ENCODE data around the gene ATAD3A.
"Not testable (repeated sequence)": the region's sequence is repeated elsewhere in the genome, so short reads cannot be mapped to it uniquely, and the experiment has no call there.

The ATAD3A gene

GRCh38 chr1:1540818-1541628 lies 29.1 kb downstream of the ATAD3A start:
- DNase-seq = no peak

DNA sequence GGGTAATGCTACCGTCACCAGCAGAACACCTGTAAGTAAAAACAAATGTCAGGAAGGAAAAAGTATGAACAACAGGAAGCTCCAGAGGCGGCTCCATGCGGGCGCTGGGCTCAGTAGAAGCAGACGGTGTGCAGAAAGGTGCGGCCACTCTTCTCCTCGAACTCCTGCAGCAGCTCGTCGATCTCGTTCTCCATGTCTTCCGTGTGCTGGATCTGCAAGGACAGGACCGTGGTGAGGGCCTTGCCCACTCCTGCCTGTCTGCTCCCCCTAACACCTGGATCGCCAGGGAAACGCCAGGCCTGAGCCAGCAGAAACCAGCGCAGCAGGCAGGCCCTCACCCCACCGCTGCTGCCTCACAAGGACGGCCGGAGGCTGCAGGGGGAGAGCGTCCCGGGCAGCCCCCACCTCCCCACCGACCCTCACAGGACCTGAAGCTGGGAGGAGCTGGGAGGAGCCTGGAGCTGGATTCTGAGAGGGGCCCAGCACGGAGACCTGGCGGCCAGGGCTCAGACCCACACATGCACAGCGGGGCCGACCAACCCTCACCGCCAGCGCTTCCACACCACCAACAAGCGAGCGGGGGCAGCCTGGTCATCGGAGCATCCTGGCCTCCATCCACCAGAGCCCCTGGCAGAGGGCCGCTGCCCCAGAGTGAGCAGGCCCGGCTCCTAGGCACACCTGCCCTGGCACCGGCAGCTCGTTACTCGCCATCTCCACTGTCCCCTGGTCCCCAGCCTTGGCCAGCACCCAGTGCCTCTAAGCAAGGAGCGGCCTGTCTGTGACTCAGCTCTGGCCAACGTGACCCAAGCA lies 30.2 kb downstream of the ATAD3A start:
- DNase-seq = no peak

GRCh38 chr1:1542766-1543705 lies 31.1 kb downstream of the ATAD3A start:
- DNase-seq = no peak

DNA sequence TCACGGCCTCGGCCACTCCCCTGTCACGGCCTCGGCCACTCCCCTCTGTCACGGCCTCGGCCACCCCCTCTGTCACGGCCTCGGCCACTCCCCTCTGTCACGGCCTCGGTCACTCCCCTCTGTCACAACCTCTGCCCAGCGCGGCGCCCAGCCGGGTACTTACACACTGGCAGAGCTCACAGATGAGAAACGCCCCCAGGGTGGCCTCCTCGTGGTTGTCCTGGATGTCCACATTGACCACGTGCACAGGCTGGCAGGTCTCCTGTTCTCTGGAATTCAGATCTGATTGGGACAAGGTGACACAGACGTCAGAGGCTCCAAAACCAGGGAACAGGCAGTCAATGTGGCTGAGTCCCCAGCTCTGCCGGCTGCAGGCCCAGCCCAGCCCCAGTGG lies 31.7 kb downstream of the ATAD3A start:
- DNase-seq = no peak

- DNase-seq = no peak
These were observed 32.6 kb downstream of the ATAD3A start for GRCh38 chr1:1544544-1544943.

- no peak for DNase-seq
These were observed 34.2 kb downstream of the ATAD3A start for GRCh38 chr1:1545946-1546737.

DNA sequence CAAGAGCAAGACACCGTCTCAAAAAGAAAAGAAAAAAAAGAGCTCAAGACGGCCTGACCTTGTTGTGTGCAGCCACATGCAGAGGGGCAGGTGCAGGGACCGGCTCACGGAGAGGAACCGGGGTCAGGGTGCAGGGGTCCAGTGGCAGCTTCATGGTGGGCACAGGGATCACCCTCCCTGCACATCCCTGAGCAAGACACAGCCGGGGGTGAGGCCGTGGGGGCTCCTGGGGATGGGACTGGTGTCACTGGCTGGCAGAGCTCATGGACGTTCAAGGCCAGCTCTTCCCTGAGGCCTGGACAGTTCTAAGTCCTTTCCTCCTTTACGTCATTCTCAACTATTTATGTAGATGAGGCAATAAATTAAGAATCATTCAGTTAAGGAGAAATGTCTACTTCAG lies 35.0 kb downstream of the ATAD3A start:
- DNase-seq = no peak

GRCh38 chr1:1547476-1547875 lies 35.5 kb downstream of the ATAD3A start:
- no peak for DNase-seq

GRCh38 chr1:1548591-1548990 lies 36.6 kb downstream of the ATAD3A start:
- DNase-seq = no peak

DNA sequence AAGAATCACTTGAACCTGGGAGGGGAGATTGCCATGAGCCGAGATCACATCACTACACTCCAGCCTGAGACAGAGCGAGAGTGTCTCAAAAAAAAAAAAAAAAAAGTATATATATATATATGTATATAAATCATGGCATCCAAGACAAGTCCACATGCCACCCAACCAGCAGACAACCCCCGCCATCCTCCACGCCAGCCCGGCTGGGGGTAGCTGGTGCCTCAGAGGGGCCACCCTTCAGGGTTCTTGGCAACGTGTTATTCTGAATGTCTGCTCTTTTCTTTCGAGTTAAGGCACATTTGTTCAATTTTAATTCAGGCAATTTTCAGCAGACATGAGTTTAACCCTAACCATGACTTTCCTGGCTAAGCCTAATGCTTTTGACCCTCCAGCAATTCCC lies 38.1 kb downstream of the ATAD3A start:
- DNase-seq = no peak

- no peak for DNase-seq
These were observed 38.9 kb downstream of the ATAD3A start for GRCh38 chr1:1550591-1551432.

DNA sequence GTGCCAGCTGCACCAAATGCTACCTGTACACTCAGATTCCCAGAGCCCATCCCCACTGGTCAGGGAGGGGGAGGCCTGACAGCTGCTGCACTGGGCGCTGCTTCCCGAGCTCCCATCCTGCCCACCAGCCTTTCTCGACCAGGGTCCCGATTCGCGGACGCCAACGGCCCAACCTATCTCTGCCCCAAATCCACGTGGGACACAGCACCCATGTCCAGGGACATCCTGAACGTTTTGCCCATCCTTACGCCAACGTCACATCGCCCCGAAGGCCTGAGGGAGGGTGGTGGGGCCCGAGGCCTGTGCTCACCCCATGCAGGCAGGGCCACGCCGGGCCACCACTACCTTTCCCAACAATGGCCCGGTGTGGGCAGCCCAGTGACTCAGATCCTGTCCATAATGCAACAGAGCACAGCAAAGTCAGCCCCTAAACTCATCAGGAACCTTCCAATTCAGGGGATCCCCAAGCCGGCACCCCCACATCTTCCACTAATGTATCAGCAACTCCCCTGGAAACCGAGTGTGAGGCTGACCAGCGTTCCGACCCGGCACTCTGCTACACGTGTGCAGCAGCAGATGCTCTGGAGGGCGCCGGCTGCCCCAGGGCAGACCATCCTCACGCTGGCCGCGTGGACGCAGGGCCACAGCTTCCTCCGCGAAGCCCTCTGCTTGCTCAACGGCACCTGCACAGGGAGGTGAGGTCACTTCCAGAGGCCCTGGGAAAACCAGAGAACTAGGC lies 39.7 kb downstream of the ATAD3A start:
- DNase-seq = no peak

- DNase-seq = no peak
These were observed 40.3 kb downstream of the ATAD3A start for GRCh38 chr1:1552263-1552639.

DNA sequence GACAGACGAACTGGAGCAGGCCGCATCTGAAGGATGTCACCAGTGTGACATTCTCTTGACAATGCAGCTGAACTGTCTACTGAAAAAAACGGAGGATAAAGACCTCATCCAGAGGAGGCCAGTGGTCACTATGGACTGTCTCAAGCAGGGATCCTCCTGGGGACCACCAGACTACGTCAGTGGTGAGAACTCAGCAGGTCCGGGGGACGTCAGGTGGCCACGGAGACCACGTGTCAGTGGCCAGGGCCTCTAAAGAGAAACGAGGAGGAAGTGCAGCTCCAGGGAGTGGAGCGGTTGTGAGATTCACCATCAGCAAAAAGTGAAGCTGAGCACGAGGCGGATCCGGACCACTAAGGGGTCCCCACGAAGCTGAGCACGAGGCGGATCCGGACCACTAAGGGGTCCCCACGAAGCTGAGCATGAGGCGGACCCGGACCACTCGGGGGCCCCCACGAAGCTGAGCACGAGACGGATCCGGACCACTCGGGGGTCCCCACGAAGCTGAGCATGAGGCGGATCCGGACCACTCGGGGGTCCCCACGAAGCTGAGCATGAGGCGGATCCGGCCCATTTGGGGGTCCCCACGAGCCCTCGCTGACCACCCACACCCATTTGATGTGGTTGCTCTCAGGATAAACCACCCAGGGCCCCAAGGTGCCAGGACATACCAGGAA lies 42.0 kb downstream of the ATAD3A start:
- no peak for DNase-seq

DNA sequence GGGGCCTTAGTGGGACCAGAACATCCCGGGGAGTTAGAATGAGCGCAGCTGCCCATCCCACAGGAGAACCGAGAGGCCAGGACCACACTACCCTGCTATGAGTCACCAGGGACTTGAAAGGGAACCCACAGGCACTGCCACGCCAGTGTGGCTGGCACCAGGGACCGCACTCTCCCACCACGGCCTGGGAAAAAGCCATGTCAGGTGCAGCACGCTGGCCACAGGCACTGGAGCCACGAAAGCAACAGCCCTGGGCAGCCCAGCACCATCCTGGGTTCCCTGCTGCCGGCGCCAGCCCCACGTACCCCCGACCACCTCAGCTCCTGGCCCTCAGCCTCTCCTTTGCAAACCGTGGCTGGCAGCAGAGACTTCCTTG lies 42.6 kb downstream of the ATAD3A start:
- DNase-seq = no peak

- no peak for DNase-seq
These were observed 43.3 kb downstream of the ATAD3A start for GRCh38 chr1:1554926-1555915.

DNA sequence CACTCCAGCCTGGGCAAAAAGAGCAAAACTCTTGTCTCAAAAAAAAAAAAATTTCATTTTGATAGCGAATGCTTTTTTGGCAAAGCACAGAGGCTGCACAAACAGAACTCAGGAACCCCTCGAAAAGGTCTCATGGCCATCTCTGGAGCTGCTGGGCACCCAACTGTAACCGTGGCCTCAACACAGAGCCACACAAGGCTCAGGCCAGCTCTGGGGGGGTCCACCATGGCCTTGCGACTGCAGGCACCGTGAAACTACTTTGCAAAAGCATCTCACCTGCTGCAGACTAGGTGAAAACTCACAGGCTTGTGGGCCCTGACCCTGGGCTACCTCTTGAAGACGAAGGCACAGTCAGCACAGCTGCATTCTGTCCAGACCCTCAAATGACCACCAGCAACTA lies 44.5 kb downstream of the ATAD3A start:
- DNase-seq = no peak

GRCh38 chr1:1556961-1557360 lies 45.0 kb downstream of the ATAD3A start:
- not testable (repeated sequence) for DNase-seq

DNA sequence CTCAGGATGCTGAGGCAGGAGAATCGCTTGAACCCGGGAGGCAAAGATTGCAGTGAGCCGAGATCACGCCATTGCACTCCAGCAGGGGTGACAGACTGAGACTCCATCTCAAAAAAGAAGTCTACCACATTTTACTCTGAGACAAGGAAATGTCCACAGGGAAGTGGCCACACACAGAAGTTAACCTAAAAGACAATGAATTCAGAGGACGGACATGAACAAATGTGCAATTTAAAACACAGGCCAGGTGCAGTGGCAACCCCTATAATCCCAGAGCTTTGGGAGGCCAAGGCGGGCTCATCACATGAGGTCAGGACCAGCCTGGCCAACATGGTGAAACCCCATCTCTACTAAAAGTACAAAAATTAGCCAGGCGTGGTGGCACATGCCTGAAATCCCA lies 45.7 kb downstream of the ATAD3A start:
- not testable (repeated sequence) for DNase-seq
